Measurements from ENCODE around the gene ATP9B.
A peak's percentile ranks its signal among the peaks of the same experiment; 100 is the strongest.
"Not testable (repeated sequence)": the region's sequence is repeated elsewhere in the genome, so short reads cannot be mapped to it uniquely, and the experiment has no call there.

The ATP9B gene

DNA sequence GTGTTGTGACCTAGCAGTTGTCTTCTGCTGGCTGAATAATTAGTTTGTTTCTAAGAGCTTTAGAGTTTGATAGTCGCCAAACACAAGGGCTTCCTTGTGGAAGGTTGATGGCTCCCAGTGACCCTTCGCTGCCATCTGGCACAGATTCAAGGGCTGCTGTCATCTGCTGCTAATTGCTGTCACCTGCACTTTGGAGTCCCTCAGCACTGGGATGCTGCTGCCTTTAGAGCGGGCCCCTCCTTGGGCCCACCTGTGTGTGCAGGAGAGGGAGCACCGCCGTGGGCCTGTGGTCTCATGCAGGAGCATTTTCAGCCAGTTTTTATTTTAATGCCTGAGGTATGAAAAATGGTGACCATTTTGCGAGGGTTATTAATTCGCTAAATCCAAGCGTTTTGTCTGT is 172.6 kb downstream of the ATP9B start:
- no peak for DNase-seq (ENCODE audit: low read depth in 3 of 3)

DNA sequence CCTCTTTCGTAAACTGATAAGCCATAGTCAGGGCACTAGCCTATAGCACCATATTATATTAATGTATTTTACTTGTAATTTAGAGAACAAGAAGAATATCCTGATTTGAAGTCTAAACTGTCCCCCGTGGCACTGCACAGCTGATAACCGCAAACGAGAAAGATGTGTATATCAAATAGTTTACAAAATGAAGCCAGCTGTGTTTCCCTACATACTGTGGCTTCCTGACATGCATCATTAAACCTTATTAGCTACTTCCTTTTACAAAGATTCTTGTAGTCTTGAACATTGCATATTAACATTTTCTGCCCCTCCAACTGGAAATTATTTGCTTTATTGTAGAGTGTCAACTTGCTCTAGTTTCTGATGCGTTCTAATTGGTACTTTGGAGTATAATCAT is 173.1 kb downstream of the ATP9B start:
- no peak for DNase-seq (ENCODE audit: low read depth in 3 of 3)

DNA sequence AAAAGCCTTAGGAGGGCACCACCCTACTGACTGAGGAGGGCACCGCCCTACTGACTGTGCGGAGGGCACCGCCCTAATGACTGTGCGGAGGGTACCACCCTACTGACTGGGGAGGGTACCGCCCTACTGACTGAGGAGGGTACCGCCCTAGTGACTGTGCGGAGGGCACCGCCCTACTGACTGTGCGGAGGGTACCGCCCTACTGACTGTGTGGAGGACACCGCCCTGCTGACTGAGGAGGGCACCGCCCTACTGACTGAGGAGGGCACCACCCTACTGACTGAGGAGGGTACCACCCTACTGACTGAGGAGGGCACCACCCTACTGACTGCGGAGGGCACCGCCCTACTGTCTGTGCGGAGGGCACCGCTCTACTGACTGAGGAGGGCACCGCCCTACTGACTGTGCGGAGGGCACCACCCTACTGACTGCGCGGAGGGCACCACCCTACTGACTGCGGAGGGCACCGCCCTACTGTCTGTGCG is 176.4 kb downstream of the ATP9B start:
- DNase-seq (ENCODE audit: low read depth in 3 of 3) = no peak

DNA sequence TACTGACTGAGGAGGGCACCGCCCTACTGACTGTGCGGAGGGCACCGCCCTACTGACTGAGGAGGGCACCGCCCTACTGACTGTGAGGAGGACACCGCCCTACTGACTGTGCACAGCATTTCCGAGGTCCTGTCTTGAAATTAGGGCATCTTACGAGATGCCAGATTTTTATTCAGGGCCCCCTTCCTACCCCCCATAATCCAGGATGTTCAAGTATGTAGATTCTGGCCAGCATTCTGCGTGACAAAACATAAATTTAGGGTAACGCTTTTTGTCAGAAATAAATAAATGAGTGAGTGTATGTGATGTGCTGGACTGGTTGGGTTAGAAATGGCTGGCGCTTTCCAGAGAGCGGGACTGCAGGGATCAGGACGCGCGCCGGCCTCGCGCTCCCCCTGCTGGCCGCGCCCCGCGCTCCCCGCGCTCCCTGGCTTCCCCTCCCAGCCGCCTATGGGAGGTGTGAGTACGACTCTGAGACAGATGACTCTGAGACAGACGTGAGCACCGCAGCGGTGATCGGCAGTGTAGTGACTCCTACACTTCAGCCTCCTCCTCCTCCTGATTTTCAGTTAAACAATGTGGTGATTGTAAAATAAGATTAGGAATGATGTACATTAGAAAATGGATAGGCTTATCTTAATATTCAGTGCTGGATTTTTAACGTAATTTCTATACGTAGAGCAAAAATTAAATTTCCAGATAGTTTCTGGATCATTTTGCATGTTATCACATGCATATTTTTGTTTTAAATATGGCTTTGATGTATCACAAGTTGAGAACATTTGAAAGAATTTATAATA is 177.3 kb downstream of the ATP9B start:
- peak; percentile 58 to 69 (median 65) for DNase-seq (ENCODE audit: low read depth in 3 of 3)

DNA sequence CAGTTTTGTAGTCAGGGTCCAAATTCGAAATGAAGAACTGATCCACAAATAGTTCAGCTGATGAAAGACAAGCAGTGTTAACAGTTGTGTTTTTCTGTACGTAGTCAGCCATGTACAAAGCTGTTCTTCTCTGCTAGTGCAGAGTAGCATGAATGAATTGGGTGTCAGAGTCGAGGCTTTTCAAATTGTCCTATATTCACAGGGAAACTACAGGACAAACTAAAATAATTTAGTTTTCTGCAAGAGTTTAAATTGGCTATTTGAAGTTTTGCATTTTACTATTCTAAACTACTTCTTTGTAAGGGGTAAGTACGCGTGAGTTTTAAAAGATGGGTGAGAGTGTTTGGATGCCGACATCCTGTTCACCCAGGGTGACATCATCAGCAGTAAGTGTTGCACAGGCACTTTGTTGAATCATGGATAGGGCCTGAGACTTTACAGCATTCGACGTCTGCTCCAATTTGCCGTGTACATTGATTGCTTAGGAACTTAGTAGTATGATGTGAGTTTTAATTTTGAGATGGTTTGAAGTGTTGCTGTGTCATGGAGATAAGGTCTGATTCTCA is 179.4 kb downstream of the ATP9B start:
- no peak for DNase-seq (ENCODE audit: low read depth in 3 of 3)

DNA sequence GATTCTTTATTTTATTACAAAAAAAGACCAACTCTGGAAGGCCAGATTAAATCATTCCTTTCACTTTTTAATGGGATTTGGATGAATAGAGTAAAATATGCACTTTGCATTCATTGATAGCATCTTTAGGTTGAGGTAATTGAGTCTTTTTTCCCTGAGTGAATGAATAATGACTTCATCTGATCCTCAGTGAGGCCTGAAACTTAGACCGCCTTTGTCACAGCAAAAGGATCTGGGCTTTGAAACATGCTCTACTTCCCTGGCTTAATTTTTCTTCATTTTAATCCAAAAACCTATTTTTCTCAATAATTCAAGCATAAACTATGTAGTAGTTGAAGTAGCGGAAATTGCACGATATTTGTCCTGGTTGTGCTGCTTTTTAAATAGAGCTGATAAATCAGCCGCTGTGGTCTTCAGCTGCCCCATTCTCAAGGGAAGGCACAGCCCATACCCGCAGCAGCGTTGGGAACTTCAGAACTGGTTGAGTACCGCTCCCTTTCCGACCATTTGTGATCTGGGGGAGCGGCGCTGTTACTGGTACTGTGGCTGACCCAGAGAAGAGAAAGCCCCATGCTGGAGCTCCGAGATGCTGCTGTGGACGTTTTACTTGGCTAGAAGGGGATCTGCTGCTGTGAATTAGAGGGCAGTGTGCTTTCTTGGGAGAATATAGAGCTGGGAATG is 181.2 kb downstream of the ATP9B start:
- no peak for DNase-seq (ENCODE audit: low read depth in 3 of 3)

DNA sequence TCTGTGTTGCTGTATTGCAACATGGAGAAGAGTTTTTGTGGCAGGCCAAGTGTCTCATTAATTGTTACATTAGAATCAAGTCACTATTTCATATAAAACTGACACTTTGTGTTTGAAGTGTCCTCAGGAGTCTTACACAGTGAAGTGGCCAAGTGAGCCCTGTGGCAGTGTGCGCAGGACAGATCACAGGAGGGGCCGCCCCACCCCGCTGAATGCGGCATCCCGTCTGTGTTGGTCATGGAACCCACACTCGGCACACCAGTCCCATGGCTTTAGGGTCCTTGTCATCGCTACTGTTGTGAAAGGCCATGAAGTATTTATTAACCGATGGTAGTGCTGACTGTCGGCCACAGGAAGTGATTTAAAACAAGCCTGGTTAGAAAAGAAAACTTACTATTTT is 181.8 kb downstream of the ATP9B start:
- no peak for DNase-seq (ENCODE audit: low read depth in 3 of 3)

DNA sequence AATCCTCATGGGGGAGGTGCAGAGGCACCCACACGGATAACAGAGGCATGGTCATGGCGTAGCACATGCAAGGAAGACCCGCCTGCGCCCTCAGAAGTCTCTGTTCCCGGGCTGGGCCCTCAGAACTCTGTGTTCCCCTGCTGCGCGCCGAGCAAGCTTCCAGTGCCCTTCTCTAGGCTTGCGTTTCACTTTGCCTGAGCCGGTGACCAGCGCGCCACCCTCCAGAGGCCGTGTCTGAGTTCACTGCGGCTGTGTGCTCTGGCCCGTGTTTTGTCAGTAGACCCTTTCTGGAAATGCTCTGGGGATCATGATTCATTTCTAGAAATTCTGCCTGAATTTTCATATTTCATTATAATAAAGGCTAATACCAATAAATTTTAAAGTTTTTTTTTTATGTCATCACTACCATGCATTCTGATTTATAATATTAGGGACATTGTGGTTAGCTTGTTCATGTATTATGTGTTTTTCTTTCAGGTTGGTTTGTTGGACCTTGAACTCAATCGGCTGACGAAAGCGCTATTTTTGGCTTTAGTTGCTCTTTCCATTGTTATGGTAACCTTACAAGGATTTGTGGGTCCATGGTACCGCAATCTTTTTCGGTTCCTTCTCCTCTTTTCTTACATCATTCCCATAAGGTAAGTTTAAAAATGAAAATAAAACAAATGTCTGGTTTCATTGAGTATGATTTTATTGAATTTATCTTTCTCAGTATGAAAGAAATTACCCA is 183.9 kb downstream of the ATP9B start:
- DNase-seq (ENCODE audit: low read depth in 3 of 3) = no peak

DNA sequence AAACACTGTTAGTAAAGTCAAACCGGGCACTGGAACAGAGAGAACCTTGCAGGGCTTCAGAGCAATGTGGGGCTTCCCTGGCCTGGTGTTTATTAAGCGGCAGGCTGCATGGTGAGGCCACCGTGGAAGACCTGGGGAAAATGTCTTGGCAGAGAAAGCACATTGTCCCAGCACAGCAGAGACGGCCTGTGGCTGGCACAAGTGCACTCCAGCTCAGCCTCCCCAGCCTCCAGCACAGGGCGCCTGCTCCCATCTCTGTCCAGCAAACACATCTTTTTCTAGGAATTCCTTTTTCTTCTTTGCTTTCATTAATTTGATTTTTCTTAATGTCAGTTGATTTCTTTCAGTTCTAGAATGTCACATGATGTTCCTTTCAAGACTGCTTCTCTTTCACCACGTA is 188.3 kb downstream of the ATP9B start:
- no peak for DNase-seq (ENCODE audit: low read depth in 3 of 3)

DNA sequence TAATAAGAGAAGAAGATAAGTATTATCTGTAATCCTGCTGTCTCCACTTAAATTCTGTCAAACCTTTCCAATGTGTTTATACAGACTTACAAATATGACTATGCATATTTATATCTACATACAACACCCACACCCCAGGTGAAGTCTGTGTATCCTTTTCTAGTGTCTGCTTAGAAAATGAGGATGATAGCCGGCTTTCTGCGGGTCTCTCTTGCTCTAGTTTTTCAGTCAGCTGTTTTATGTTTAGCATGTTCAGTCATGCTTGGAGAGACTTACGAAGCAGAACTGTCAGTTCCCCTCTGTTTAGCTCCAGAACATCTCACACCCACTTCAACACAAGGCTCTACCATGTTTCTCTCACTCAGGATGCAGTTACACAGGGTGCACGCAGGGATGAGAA is 189.3 kb downstream of the ATP9B start:
- DNase-seq (ENCODE audit: low read depth in 3 of 3) = no peak

DNA sequence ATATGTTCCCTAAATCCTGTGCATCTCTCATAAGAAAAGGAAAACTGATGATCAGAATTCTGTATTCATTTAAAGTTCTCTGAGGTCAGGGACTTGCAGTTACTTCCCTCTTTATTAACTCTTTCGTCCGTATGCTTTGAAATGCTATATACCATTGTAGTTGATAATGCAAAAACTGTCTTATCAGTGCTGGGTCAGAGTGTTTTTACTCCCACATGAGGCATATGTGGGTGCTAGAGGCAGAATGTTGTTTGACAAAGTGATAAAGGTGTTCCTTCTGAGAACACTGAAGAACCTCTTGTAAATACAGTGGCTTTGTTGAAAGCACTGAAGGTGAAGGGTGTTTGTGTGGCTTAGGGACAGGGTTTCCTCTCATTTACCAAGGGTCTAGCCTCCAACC is 190.0 kb downstream of the ATP9B start:
- no peak for DNase-seq (ENCODE audit: low read depth in 3 of 3)

DNA sequence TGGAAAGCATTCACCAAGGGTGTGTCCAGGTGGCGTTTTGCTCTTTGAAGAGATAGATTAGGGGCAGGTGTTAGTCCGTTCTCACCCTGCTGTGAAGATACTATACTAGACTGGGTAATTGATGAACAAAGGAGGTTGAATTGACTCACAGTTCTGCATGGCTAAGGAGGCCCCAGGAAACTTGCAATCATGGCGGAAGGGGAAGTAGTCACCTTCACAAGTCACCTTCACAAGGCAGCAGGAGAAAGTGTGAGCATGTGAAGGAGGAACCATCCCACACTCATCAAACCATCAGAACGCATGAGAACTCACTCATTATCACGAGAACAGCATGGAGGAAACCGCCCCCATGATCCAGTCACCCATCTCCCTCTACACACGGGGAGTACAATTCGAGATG is 190.8 kb downstream of the ATP9B start:
- DNase-seq (ENCODE audit: low read depth in 3 of 3) = no peak

DNA sequence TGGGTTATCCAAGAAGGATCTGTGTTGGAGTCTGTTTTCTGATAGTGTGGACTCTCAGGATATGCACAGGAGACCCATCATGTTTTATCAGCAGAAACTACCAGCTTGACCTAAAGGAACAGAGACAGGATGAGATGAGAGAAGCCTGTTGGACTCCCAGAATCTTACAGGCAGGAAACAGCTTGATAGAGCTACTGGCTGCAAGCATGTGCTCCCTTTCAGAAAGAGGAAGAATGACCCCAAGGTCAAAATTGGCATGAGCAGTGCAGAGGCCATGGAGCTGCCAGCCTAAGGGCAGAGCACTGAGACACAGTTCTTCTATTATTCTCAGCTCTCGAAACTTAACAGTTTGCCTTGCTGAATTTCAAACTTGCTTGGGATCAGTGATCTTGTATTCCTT is 191.3 kb downstream of the ATP9B start:
- no peak for DNase-seq (ENCODE audit: low read depth in 3 of 3)

DNA sequence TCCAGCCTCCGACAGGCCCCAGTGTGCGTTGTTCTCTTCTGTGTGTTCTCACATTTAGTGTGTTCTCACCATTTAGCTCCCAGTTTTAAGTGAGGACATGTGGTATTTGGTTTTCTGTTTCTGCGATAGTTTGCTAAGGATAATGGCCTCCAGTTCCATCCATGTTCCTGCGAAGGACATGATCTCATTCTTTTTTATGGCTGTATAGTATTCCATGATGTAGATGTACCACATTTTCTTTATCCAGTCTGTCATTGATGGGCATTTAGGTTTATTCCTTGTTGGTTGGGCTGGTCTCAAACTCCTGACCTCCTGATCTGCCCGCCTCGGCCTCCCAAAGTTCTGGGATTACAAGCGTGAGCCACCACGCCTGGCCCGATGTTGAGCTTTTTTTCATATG is 195.9 kb downstream of the ATP9B start:
- not testable (repeated sequence) for DNase-seq (ENCODE audit: low read depth in 3 of 3)

DNA sequence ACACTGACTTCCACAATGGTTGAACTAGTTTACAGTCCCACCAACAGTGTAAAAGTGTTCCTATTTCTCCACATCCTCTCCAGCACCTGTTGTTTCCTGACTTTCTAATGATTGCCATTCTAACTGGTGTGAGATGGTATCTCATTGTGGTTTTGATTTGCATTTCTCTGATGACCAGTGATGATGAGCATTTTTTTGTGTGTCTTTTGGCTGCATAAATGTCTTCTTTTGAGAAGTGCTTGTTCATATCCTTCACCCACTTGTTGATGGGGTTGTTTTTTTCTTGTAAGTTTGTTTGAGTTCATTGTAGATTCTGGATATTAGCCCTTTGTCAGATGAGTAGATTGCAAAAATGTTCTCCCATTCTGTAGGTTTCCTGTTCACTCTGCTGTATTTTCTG is 202.6 kb downstream of the ATP9B start:
- not testable (repeated sequence) for DNase-seq (ENCODE audit: low read depth in 3 of 3)

DNA sequence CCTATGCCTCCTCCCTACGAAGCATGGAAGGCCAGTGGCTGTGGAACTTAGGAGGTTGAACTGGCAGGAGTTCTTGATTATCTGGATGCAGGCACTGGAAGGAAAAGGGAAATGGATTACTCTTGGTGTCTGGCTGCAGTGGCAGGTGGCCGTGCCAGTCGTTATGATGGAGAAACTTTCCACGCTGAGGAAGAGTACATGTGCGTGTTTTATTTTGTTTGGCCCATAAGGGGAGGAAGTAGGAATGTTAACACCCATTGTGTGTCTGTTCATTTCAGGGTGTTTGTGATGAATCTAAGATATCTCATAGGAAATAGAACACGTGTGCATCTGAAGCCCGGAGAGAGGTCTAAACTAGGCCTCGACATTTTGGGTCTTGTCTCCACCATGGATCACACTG is 203.7 kb downstream of the ATP9B start:
- DNase-seq (ENCODE audit: low read depth in 3 of 3) = no peak

DNA sequence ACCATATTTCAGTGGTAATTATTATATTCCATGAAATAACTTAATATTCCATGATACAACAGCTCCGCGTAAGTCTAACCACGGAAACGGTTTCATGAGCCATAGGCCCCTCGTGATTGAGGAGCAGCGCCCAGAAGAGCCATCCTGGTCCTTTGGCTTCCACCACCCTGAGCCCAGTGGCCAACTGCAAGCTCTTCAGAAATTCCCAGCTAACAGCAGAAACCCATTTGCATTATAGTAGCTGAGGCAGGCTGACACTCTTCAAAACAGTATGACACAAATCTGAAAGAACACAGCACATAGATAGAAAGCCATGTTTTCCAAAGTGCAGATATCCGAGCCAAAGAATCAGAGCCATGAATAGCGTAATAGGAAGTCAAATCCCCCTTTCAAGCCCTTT is 205.6 kb downstream of the ATP9B start:
- DNase-seq (ENCODE audit: low read depth in 3 of 3) = no peak

DNA sequence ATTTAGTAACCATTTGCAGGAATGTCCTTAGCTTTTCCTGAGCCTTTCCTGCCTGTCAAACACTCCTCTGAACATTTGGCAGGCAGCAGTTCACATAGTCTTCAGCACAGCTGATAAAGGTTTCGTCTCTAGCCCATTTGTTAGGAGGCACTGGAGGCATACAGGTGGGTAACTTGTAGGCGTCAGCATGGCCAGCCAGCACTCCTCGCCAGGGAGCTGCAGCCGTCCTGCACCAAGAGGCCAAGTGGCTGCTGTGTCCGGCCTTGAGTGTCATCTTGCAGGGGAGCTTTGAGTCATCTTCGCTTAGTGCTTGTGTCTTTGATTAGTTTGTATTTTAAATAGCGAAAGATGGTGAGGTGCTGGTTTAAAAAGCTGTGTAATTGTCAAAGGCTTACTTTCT is 206.3 kb downstream of the ATP9B start:
- DNase-seq (ENCODE audit: low read depth in 3 of 3) = no peak

DNA sequence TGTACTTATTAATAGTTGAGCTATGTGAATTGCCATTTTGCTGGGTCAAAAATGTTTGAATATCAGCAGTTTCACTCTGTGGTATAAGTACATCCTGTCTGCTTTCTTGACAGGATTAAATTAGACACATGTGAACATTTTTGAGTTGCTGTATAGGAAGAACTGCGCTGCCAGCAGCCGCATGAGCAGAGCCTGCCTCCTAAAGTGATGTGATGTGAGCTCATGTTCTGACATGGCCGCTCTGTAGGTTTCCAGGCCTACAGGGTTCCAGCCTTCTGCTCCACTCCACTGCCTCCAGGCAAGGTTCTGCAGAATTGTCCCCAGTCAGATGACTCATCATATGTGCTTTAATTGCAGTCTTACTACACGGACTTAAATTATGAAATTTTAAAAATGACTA is 206.8 kb downstream of the ATP9B start:
- peak in 1 of 3 donors; percentile 2 for DNase-seq (ENCODE audit: low read depth in 3 of 3)

DNA sequence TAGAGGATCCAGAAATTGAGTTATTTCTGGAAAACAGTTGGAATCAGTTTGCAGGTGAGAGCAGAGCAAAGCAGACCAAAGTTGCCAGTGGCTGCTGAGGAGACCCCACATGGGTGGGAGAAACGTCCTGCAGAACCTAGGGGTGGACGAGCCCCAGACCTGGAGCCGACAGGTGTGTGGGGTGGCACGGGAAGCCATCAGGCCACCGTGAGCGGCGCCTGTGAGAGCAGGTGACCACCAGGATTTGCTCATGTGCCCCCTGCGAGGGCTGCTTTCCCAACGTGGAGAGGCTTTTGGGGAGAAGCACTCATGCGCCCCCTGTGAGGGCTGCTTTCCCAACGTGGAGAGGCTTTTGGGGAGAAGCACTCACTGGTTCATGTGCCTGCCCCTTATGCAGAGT is 209.7 kb downstream of the ATP9B start:
- no peak for DNase-seq (ENCODE audit: low read depth in 3 of 3)

DNA sequence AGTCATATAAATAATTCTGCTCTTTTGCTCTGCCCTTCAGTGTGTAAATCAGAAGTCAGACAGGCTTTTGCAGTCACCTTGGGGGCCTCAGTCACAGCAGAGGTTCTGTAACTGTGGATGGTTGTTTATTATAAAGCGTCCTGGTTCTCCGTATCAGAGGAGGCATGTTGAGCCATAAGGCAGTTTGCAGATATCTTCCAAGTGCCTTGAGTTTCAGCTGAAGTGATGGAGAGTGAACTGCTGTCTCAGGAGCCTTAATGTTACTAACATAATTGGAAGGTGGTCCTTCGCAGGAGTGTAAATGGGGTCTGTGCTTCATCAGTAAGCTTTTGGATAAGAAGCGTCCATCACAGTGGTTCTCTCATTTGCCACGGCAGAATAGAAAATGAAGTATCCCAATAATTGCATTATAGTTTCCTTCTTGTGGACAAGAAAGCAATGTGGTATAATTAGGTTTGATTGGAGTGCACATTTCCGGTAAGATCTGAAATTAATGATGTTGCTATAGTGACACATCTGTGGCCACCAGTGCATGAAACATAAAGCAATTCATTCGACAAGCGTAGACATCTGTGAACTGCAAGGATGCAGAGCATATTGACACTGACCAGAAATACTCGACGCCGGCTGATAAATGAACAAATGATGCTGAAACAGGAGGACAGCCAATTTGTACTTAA is 214.1 kb downstream of the ATP9B start:
- DNase-seq (ENCODE audit: low read depth in 3 of 3) = no peak

DNA sequence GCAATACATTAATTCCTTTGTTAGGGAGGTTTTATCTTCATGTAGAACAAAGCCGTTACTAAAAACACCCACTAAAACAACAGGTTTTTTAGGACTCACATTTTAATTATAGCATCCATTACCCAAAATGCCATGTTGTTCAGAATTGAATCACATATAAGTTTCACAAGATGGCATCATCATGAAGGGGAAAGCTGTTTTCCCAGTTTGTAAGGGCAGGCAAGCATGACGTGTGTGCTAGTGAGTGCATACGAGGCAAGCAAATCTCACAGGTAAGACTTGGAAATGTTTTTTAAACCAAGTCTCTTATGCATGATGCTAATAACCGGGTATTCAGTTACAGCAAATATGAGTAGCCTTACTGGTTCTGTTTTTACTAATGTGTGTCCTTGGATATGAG is 214.7 kb downstream of the ATP9B start:
- DNase-seq (ENCODE audit: low read depth in 3 of 3) = no peak
